Measurements from ENCODE around the gene PRM1. TPM values are rescaled to one million over a fixed set of nuclear protein-coding genes. Genes with fewer than 3 reads are reported as not detected.

Gene PRM1
- total and polyA plus RNA-seq, 2 of the 13 experiments (the other 11 are each of a cell fraction or from before 2014, with no cell fraction given) = not detected

GRCh38 chr16:11309895-11310633 lies 28.9 kb upstream of the PRM1 start (continued):
- peak; percentile 68; the same call in 1 of the 2 replicates for TF ChIP-seq SOX13 (IDR thresholded peaks at IDR 0.05)
- peak in 1 of 2 experiments; percentile 83; a peak in 2 of 4 replicates for TF ChIP-seq SOX13 (CRISPR knock-in tag; conservative IDR thresholded peaks at IDR 0.05 in 1 of 2, IDR thresholded peaks at IDR 0.05 in 1 of 2)
- no peak; the same call in 1 of the 2 replicates for TF ChIP-seq ZNF484 (CRISPR knock-in tag; IDR thresholded peaks at IDR 0.05; ENCODE audit: borderline replicate concordance, low read depth)
- TF ChIP-seq TBX3 (IDR thresholded peaks at IDR 0.05; ENCODE audit: borderline replicate concordance) = peak; percentile 88; the same call in 1 of the 2 replicates
- peak; percentile 51; the same call in 1 of the 2 replicates for TF ChIP-seq ZNF652 (CRISPR knock-in tag; IDR thresholded peaks at IDR 0.05; ENCODE audit: borderline replicate concordance, low read depth)
- no peak for TF ChIP-seq ZNF597 (CRISPR knock-in tag; IDR thresholded peaks at IDR 0.05)
- TF ChIP-seq ZNF556 (CRISPR knock-in tag; IDR thresholded peaks at IDR 0.05; ENCODE audit: borderline replicate concordance) = no peak
- TF ChIP-seq SRSF4 (IDR thresholded peaks at IDR 0.05; ENCODE audit: low read depth, low read length, poor library complexity, severe bottlenecking) = no peak
- peak; percentile 48; the same call in 1 of the 2 replicates for TF ChIP-seq PHF8 (CRISPR knock-in tag; IDR thresholded peaks at IDR 0.05)
- no peak for TF ChIP-seq FOXO4 (CRISPR knock-in tag; conservative IDR thresholded peaks at IDR 0.05)
- no peak for TF ChIP-seq ZNF713 (CRISPR knock-in tag; IDR thresholded peaks at IDR 0.05)
- peak; percentile 78; the same call in 1 of the 2 replicates for TF ChIP-seq ZBTB33 (CRISPR knock-in tag; IDR thresholded peaks at IDR 0.05)
- no peak; the same call in 1 of the 2 replicates for TF ChIP-seq HHEX (CRISPR knock-in tag; IDR thresholded peaks at IDR 0.05)
- TF ChIP-seq ZZZ3 (CRISPR knock-in tag; IDR thresholded peaks at IDR 0.05; ENCODE audit: borderline replicate concordance) = no peak
- no peak for TF ChIP-seq PREB (CRISPR knock-in tag; IDR thresholded peaks at IDR 0.05)
- peak; percentile 91 for TF ChIP-seq ZNF430 (CRISPR knock-in tag; IDR thresholded peaks at IDR 0.05)
- TF ChIP-seq CEBPB (IDR thresholded peaks at IDR 0.05; ENCODE audit: borderline replicate concordance, low read depth, low read length) = peak; percentile 13; the same call in 1 of the 2 replicates
